ENCODE measurements around the gene MFAP5. TPM values are rescaled to one million over a fixed set of nuclear protein-coding genes. Genes with fewer than 3 reads are reported as not detected.

Gene MFAP5
- total and polyA plus RNA-seq, 10 of the 15 experiments (the other 5 are each of a cell fraction or from before 2014, with no cell fraction given): 0.06 to 0.14 (median 0.12) TPM; not detected in 7

DNA sequence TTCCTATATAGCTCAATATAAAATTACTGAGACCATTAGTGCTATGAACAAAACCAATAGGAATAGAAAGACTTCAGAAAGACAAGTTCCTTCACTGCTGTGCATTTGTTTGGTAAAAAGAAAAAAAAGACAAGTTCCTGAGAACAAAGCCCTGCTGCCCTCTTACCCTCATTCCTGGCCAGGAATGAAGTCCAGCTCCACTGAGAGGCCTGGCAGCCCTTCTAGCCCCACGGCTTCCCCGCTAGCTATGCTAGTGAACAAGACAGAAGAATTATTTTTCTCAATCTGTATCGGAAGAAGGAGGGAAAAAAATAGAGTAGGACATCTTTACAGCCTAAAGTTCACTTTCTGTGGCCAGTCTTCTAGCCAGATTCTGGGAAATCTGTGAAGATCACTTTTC, 1.6 kb downstream of the MFAP5 start (continued):
- TF ChIP-seq ZNF592 (IDR thresholded peaks at IDR 0.05) (no peak), IKZF1 (conservative IDR thresholded peaks at IDR 0.05) (no peak), SMC3 (IDR thresholded peaks at IDR 0.05; ENCODE audit: borderline replicate concordance, low read length) (no peak)

GRCh38 chr12:8658346-8658745, 4.3 kb downstream of the MFAP5 start:
- in situ Hi-C loops (cut with MboI) (no loop called here), intact Hi-C loops (cut with micrococcal nuclease; ENCODE audit: unreplicated experiment) (no loop called here)
- SMC1A ChIA-PET (ENCODE audit: uncharacterized antibody, unreplicated experiment): interaction anchor here (0.7 to 4.0 kb wide), 7 partner anchors 10 to 570 kb away, joined by 3 to 30 read pairs (median 13); no protein-coding TSS in a partner anchor
- POLR2A ChIA-PET: interaction anchor here (0.7 kb wide), 1 partner anchor 232 kb away, joined by 5 read pairs; no protein-coding TSS in a partner anchor
- H3K27me3 ChIP-seq (replicated peaks in 1 of 2; ENCODE audit: control insufficient read depth in 2 of 2, insufficient read depth in 2 of 2, low read length in 1 of 2): peaks cover 0 to 3% of the 10 kb centered on the region in 2 experiments; a peak in 2 of 4 replicates
- no peaks in the 10 kb centered on the region for H4K20me1 ChIP-seq (ENCODE audit: control insufficient read depth, insufficient read depth)
- RAD21 ChIA-PET (ENCODE audit: unreplicated experiment): interaction anchor here (1.8 to 4.0 kb wide), 3 partner anchors 13 to 232 kb away, joined by 8 to 31 read pairs (median 29); no protein-coding TSS in a partner anchor
- no peaks in the 10 kb centered on the region for H3K36me3 ChIP-seq (ENCODE audit: control insufficient read depth in 2 of 2, insufficient read depth in 2 of 2, low read length in 1 of 2)
- no peak overlapping the region for H3K4me2 ChIP-seq (ENCODE audit: control insufficient read depth, insufficient read depth)
- FAIRE-seq (no peak), ATAC-seq (no peak), DNase-seq (ENCODE audit: low read depth, low spot score) (no peak)
- no peak overlapping the region for H3K4me3 ChIP-seq
- no peak overlapping the region for H3K9ac ChIP-seq (ENCODE audit: control insufficient read depth, insufficient read depth, low read length)
- H3K9me3 ChIP-seq (replicated peaks; ENCODE audit: control insufficient read depth, insufficient read depth, low read length): no peaks in the 10 kb centered on the region; the same call in 2 of the 3 replicates
- no peak overlapping the region for H2AFZ ChIP-seq (ENCODE audit: control insufficient read depth, low read depth, low read length)
- no peaks in the 10 kb centered on the region for H3K4me1 ChIP-seq (ENCODE audit: control insufficient read depth, insufficient read depth, low read length)
- no peaks in the 10 kb centered on the region for H3K79me2 ChIP-seq (ENCODE audit: control insufficient read depth, insufficient read depth, low read length)
- CTCF ChIA-PET: interaction anchor here (0.5 to 4.7 kb wide), 17 partner anchors 10 to 391 kb away, joined by 3 to 48 read pairs (median 6); no protein-coding TSS in a partner anchor
- WGBS (ENCODE audit: insufficient coverage, insufficient replicate concordance, low lambda C conversion rate, missing lambda C conversion rate): 95% methylated on average over 1 of the region's 1 CpG
- no TSS peak for BruUV-seq (replicated peaks)
- H3K27ac ChIP-seq (ENCODE audit: control insufficient read depth, insufficient read depth): no peak overlapping the region
- TF ChIP-seq MTA2 (IDR thresholded peaks at IDR 0.05; ENCODE audit: low read depth): no peak
- no peak for TF ChIP-seq PBX3 (IDR thresholded peaks at IDR 0.05; ENCODE audit: insufficient replicate concordance, low read depth, low read length)
- TF ChIP-seq ZNF217 (IDR thresholded peaks at IDR 0.05): no peak
- TF ChIP-seq FOS (IDR thresholded peaks at IDR 0.05; ENCODE audit: borderline replicate concordance, extremely low read depth, insufficient read length): no peak
- no peak for TF ChIP-seq CHD4 (IDR thresholded peaks at IDR 0.05)
- TF ChIP-seq LARP7 (IDR thresholded peaks at IDR 0.05): no peak
- TF ChIP-seq RELA (IDR thresholded peaks at IDR 0.05; ENCODE audit: borderline replicate concordance, partially characterized antibody): no peak
- no peak for TF ChIP-seq CBFB (IDR thresholded peaks at IDR 0.05; ENCODE audit: low read depth)
- no peak for TF ChIP-seq SIN3A (IDR thresholded peaks at IDR 0.05; ENCODE audit: low read depth, low read length)
- TF ChIP-seq SMC3 (IDR thresholded peaks at IDR 0.05; ENCODE audit: borderline replicate concordance, low read length): no peak
- TF ChIP-seq RBBP5 (conservative IDR thresholded peaks at IDR 0.05): no peak
- TF ChIP-seq SIX5 (IDR thresholded peaks at IDR 0.05; ENCODE audit: low read depth, low read length, severe bottlenecking): no peak
- TF ChIP-seq BMI1 (IDR thresholded peaks at IDR 0.05; ENCODE audit: borderline replicate concordance): no peak
